PC-9 (cell line): ENCODE data around the gene SERP2.

ENCODE experiments used
- EZH2 ChIP-seq: fragments of 200-600 bp; sonication (generic); IDR thresholded peaks from 2 replicates; pipeline ENCODE4 v1.8.0; 2017; ENCODE audit warnings: antibody characterized with exemption, low read depth
- TF ChIP-seq, protein P1 (sequence below): fragments of 200-600 bp; sonication (generic); conservative IDR thresholded peaks from 2 replicates; pipeline ENCODE4 v1.6.1; 2017; ENCODE audit warnings: mixed run types, antibody characterized with exemption, mild to moderate bottlenecking, moderate library complexity

DNA sequence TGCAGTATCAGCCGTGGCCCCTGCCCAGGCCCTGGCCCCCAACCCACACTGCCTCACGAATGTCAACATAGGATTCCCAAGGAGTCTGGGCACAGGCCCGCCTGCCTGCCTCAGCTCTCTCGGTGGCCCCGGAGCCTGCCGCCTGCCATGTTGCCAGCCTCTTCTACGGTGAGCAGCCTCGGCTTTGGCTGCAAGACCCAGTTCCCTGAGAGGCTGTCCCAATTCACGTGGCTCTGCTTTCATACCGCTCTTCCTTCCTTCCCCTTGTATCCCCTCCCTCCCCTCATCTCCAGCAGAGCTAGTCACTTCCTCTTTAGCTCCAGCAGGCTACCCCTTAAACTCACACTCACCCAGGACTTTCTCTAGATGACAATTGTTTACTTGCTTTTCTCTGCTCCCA, 42.7 kb downstream of the SERP2 start:
- TF ChIP-seq, protein P1, sequence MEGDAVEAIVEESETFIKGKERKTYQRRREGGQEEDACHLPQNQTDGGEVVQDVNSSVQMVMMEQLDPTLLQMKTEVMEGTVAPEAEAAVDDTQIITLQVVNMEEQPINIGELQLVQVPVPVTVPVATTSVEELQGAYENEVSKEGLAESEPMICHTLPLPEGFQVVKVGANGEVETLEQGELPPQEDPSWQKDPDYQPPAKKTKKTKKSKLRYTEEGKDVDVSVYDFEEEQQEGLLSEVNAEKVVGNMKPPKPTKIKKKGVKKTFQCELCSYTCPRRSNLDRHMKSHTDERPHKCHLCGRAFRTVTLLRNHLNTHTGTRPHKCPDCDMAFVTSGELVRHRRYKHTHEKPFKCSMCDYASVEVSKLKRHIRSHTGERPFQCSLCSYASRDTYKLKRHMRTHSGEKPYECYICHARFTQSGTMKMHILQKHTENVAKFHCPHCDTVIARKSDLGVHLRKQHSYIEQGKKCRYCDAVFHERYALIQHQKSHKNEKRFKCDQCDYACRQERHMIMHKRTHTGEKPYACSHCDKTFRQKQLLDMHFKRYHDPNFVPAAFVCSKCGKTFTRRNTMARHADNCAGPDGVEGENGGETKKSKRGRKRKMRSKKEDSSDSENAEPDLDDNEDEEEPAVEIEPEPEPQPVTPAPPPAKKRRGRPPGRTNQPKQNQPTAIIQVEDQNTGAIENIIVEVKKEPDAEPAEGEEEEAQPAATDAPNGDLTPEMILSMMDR = no peak
- no peak for TF ChIP-seq EZH2
